Iris pigment epithelial cell (primary cell): ENCODE data around the gene TRIM25.

Experiments
- DNase-seq: peaks from one replicate; pipeline ENCODE4 v3.0.0-alpha.2; 2011; ENCODE audit warnings: low read depth

TRIM25 gene

DNA sequence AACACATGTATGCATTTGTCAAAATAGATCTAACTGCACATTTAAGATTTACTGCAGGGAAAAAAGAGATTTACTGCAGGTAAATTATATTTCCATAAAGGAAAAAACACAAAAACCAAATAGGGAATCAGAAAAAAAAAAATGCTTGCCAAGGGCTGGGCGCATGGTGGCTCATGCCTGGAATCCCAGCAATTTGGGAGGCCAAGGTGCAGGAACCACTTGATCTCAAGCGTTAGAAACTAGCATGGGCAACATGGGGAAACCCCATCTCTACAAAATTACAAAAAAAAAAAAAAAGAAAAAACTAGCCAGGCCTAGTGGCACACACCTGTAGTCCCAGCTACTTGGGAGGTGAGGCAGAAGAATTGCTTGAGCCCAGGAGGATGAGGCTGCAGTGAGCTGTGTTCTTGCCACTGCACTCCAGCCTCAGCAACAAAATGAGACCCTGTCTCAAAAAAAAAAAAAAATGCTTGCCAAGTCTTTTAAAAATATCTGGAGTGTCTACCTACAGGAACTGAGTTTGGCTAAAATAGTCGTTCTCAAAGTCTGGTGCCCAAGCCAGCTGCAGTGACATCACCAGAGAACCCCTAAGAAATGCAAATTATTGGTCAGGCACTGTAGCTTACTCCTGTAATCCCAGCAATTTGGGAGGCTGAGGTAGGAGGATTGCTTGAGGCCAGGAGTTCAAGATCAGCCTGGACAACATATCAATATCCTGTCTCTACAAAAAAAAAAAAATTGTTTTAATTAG lies 17.5 kb downstream of the TRIM25 start:
- no peak for DNase-seq

DNA sequence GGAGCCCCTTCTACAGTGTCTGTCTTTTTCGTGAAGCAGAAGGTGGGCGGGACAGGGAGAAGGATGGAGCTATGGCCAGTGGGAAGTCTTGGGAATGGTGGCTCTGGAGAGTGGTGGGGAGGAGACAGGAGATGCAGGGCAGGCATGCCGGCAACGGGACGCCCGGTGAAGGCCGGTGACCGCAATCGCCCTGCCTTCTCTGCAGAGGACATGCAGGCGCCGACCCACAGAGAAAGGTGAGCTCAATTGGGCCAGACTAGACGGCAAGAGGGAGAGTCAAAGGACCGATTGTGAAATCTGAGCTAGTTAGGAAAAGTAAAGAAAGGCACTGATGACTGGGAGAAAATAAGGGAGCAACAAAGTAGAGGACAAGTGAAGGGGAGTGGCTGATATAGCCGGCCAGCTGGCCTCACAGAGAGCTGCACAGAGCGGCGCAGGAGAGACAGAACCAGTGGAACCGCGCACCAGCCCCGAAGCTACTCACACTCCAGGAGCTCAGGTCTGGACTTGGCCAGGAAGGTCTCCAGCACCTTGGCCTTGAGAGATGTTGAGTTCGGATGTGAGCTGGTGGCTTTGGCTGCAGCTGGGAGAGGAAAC lies 18.9 kb downstream of the TRIM25 start:
- DNase-seq: no peak

DNA sequence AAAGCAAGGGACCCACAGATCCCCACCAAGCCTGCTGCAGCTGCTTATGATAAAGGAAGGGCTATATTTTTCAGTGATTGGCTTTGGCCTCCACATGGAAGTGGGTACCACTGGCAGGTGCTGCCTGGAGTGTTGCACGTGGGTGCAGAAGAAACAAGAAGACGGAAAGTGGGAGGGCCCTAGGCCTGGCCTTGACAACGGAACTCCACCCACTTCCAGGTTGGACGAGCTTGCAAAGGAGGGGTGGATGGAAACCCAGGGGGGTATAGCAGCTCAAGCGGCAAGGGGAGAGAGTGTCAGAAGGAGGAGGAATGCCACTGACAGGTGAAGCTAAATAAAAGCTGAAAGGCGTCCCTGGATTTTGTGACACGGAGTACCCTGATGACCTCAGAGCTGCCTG lies 20.3 kb downstream of the TRIM25 start:
- DNase-seq: no peak

DNA sequence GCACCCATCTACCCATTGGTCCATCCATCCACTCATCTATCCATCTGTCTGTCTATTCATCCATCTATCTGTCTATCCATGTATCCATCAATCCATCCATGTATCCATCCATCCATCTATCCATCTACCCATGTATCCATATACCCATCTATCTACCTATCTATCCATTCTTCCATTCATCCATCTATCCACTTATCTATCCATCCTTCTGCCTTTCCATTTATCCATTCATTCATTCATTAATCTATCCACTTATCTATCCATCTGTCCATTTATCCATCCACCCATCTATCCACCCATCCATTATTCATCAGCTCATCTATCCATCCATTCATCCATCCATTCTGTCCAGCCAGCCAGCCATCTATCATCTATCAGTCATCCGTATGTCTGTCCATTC lies 21.5 kb downstream of the TRIM25 start:
- no peak for DNase-seq

DNA sequence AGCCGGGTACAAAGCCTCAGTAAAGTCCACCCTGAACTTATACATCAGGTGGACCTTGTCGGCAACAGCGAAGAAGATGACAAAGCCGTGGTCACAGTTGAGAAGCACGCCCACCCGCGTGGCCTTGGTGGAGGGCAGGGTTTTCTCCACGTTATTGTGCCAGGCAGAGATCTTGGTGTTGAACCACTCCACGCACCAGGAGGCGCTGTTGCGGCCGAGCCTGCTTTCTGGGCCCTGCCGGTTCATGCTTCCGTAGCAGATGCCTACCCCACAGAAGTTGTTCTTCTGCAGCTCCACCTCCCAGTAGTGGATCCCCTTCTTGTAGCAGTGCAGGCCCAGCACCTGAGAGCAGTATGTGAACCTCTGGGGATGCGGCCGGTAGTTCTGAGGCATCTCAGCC lies 22.1 kb downstream of the TRIM25 start:
- DNase-seq: peak; percentile 12

DNA sequence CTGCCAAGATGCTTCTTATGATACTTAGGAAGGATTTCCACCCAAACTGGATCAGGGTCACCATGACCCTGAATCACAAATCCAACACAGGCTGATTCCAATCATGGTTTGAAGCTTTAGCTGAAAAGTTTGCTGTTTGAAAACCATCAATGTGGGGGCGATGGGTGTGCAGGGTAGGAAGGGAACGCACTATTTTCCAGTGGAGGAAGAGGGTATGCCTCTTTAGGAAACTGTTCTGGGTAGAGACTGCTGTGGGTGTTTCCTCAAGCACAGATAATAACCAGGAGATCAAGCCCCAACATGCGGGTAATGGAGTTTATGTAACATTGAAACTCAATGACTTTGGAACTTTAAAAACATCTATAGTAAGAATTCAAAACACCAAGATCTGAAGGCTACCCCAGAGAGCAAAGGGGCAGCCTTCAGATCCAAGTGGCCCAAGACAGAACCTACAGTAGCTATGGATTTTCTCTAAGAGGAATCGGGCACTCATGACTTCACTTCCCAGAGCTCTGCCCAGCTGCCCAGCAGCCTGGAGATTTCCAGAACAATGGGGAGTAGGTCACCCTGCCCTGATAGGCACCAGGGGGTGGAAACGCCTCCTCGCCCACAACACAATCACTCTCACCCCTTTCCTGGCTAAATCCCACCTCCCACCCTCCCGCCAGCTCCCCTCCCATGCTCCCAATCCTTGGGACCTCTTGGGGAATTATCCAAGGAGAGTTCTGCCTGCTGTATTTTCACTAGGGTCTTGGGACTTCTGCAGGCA lies 22.8 kb downstream of the TRIM25 start:
- DNase-seq: no peak

DNA sequence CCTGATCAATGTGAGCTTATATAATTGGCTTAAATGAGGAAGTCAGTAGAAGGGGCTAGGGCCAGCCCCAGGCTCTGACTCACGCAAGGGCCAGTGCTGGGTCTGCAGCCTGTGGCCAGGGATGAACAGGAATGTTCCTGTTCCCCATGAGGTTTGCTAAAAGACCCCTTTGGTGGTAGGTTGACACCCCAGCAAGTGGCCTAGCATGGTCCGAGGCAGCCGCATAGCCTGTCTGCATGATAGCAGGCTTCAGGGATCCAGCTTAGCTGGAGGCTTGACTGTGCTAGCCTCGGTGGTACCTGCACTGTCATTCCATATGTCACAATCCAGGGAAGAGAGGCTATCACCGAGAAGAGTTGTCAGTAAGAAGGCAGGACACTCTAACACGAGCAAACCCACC lies 23.5 kb downstream of the TRIM25 start:
- no peak for DNase-seq

DNA sequence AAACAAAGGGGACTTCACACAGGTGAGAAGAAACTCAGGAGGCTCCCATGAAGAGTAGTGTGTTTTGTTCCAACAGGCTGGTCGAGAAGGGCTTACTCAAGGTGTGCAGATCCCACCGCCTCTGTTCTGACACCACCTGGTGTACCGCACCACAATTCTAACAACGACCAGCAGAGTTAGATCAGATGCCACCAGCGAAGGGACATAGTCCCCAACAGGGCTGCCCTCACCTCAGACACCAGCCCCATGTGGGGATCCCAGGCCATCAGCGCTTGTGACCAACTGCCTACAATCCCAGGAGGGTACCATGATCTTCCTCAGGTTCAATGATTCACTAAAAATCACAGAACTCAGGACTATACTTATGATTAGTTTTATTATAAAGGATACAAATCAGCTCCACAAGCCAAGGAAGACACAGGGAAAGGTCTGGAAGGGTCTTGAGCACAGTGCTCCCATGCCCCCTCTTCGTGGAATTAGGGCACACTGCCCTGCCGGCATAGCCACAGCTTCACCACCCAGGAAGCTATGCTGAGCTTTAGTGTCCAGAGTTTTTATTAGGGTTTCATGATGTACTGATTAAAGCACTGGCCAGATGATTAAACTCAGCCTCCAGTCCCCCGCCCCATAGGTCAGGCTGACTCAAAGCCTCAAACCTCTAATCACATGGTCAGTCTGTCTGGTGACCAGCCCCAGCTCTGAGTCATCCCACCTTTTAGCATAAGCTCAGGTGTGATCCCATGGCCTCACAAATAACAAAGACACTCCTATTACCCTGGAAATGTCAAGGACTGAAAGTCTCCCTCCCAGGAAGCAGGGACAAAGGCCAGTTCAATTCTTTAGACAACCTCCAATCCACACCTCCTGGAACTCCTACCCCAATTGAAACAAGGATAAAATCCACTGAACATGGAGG lies 26.0 kb downstream of the TRIM25 start:
- no peak for DNase-seq

DNA sequence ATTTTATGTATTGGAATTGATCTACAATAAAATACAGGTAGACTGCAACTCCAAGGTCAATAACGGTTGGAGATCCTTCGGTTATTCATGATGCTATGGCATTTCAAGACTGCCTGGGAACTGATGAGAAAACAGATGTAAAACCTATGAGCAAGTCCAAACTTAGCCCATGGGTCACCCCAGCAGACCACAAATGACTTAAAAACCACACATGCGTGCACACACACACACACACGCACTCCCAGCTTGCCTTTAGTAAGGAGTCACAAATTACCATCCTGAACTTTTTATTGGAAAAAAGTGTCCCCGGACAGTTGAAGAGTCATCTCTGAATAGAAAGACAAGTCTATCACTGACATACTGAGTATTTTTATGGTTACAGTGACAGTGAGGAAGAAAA lies 26.7 kb downstream of the TRIM25 start:
- DNase-seq: no peak

DNA sequence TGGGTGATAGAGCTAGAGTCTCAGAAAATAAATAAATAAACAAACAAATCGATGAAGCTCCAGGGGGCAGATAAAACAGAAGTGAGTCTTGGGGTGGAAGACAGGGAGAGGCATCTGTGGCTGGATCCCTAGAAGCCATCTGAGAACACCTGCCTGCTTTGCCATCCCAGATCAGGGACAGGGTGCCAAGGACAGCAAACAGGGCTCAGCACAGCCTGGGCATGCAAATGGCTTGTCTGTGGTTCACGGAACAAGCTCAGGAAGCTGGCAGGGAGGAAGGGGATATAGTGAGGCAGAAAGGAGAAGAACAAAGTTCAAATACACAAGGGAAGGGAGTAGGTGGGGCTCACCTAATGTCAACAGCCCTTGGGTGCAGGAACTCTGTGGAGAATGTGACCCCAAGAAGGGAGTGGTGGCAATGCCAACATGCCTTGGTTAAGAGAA lies 27.5 kb downstream of the TRIM25 start:
- no peak for DNase-seq

DNA sequence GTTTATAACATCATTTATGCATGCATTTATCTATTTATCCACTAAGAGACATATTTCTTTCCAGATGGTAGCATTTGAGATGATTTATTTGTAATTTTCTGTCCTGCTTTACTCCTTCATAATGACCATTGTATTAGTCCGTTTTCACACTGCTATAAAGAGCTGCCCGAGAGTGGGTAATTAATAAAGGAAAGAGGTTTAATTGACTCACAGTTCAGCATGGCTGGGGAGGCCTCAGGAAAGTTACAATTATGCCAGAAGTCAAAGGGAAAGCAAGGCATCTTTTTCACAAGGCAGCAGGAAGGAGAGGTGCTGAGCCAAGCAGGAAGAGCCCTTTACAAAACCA lies 28.6 kb downstream of the TRIM25 start:
- DNase-seq: no peak

DNA sequence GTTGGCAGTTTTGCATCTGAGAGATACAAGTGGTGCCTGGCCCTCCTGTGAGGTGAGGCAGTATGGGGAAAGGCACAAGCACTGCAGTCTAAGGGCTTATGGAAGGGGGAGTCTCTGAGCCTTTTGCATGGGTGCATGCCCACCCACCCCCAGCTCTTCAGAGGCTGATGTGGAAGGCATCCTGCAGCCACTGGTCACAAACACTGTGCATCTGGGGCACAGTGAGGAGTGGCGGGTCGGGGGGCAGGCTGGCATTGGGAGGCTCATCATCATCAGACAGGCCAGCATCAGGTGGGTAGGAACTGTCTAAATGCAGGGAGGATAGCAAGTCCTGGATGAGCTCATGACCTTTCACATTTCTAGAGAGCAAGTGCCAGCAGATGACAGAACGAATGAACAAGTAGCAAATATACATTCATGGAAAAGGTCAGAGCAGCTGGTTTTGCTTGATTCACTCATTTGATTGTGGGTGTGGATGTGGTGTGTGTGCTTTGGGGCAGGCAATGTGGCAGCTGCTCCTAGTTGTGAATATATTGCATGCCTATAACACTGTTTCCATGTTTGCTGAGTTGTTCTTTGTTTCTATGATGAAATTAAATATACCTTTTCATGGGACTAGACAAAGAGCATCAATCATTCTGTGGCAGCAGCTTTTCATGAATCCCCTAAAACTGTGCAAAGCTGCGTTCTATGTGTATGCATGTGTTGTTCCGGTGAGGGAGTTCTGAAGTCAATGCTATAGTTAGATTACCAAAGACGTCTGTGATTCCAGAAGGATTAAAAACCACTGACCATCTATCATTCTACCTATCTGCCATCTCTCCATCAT lies 29.2 kb downstream of the TRIM25 start:
- no peak for DNase-seq

DNA sequence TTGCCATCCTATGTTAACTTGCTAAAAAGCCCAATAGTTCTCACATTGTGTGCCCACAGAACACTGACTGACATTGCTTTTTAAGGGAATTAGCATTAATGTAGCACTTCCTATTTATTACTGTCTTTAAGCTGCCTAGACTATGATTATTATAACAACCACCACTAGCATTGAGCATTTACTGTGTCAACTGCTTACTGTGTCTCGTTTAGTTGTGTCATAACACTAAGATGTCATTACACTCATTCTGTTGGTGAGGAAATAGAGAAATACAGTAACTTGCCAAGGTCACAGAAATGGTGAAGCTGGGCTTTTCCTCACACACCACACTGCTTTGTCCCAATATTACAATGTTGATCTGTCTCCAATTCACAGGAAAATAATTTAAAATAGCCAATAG lies 30.2 kb downstream of the TRIM25 start:
- DNase-seq: no peak

DNA sequence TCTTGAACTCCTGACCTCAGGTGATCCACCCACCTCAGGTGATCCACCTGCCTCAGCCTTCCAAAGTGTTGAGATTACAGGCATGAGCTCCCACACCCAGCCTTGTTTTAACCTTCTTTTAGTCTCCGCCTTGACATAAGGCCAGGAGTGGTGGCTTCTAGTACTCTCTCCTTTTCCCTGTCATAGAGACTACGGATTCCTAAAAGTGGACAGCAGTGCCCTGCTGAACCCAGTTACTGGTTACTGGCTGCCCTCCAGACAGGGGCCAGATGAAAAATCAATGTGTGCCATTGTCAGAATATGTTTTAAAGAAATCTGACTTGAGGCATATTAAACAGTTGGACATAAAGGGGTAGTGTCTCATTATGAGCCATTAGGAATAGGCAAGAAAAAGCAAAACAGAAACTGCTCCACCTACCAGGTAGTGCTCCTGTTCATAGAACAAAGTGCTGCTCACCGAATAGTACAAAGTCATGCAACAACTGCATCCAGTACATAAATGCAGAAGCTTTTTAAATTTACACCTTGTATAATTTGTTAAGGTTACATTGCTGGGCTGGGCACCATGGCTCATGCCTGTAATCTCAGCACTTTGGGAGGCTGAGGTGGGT lies 32.1 kb downstream of the TRIM25 start:
- no peak for DNase-seq

DNA sequence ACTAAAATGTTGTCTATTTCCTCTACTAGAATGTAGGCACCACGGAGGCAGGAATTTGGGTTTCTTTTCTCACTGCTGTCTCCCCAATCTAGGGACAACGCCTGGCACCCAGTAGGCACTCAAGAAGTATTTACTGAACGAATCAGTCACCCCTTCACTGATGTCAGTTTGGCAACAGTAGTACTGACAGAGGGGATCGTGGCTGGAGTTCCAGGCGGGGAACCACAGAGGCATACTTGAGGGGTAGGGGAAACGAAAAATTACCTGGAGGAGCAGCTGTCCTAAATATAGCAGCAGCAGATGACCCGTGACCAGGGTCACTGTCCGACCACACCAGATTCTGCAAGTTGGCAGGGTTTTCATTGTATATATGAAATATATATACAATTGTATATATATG lies 33.3 kb downstream of the TRIM25 start:
- no peak for DNase-seq

DNA sequence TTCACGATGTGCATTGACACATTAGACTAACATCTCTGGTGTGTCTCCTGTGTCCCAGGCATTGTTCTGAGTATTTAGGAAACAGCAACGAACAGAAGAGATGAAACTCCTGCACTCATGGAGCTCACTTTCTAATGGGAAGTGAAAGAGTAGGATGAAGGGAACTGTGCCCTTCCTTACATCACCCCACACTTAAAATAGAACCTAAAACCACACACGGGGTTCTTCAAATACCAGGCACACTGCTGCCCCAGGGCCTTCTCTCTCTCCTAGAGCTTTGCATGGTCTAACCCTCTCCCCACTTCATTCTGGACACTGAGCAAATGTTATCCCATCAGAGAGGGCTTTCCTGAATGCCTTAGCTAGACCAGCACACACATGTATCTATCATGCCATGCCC lies 33.7 kb downstream of the TRIM25 start:
- no peak for DNase-seq

DNA sequence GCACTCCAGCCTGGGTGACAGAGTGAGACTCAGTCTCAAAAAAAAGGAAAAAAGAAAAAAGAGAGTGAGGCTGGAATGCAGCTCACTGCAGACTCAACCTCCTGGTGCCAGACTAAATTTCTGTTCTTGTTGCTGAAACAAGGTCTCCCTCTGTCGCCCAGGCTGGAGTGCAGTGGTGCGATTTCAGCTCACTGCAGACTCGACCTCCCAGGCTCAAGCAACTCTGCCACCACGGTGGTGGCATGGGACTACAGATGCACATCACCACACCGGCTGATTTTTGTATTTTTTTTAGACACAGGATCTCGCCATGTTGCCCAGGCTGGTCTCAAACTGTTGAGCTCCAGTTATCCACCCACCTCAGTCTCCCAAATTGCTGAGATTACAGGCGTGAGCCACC lies 34.6 kb downstream of the TRIM25 start:
- DNase-seq: no peak

DNA sequence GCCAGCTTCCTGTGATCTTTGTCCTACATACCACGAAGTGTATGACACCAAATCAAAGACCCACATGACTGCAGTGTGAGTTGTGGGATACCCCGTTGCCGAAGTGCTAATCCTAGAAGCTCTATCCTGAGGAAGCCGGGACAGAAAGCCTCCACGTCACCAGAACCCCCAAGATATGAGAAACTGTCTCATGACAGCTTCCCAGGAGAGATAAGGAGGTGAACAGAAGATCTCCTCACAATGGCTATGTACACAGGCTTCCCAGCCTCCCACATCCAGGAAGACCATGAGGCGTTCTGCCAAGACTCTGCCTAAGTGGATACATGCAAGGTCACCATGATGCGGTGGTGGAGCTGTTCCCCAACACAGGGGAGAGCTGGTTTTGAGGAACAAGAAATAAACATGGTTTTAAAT lies 37.1 kb downstream of the TRIM25 start:
- no peak for DNase-seq

DNA sequence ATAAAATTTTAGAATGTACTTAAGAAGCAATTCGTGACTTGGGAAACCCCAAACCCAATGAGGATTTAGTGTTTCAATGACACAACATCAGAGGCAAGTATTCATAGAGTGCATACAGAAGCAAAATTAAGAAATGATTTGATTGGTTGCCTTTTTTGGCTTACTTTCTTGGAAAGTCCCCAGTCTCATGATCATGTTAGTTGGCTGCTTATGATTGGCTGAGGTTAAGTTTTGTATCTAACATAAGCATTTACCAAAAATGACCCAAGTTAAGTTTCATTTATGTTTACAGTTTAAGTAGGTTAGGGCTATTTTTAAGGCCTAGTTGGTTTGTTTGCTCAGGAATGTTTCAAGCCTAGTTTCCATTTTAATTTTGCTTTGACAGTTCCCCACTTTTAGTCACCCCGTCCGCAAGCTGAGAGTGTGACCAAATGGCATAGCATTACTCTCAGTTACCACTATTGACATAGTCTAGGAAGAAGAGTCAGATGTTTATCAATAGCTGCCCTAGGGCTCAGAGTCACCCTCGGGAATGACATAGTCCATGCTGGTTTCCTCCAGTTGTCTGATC lies 43.7 kb downstream of the TRIM25 start:
- DNase-seq: no peak

DNA sequence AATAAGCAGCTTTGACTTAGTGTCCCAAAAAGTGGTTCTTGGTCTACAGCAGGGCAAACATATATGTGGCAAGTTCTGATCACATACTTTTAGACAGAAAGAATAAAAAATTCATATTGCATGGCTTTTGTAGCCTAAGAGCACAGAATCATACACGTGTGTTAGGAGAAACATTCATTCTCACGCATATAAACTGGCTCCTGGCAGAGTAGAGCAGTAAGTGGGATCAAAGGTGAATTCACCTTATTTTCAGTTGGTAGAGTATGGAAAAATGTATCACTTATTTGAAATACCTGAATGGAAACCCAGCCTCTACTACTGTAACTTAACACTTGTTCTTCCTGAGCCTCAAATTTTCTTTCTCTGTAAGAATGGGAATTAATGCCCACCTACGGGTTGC lies 45.1 kb downstream of the TRIM25 start:
- no peak for DNase-seq

DNA sequence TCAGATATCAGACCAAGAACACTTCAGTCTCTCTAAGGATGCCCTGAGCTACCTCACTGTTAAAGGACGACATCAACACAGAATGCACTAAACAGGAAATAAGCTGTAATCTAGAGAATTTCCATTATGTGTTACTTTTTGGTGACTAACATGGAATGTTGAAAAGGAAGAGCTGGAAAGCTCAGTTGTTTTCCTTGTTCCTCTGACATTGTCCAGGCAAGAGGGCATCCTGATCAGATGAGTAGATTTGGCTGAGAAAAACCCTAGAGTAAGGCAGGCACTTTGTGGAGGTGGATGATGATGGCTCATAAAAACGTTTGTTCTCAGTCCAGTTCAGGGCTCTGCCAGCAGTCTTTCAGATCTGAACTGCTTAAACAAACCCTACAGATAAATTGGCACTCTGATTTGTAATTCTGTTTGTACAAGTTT lies 45.9 kb downstream of the TRIM25 start:
- DNase-seq: peak; percentile 19
